CD8-positive, alpha-beta memory T cell (primary cell): ENCODE measurements around the gene PITPNC1. TPM values are rescaled to one million over a fixed set of nuclear protein-coding genes. Genes with fewer than 3 reads are reported as not detected.
"Not testable (repeated sequence)": the region's sequence is repeated elsewhere in the genome, so short reads cannot be mapped to it uniquely, and the experiment has no call there.

Experiments used
- CTCF ChIA-PET: fragments of 350-600 bp; sonication (Branson Sonifier 250); formaldehyde crosslinking; loops from one replicate; lab custom pipeline; 2021; ENCODE audit warnings: antibody characterized with exemption; lab: Charles Lee
- POLR2A ChIA-PET: fragments of 350-600 bp; sonication (Branson Sonifier 250); formaldehyde crosslinking; loops from one replicate; lab custom pipeline; 2021; ENCODE audit warnings: antibody characterized with exemption; lab: Charles Lee
- DNase-seq, 5 donors: peaks; one replicate each; pipeline versions ENCODE4 v3.0.0 to v3.0.0-alpha.2; 2020 to 2022; ENCODE audit warnings: mixed read lengths in 1 of 5
- H3K27ac ChIP-seq: one replicate; pipeline ENCODE4 v1.7.0; 2013; ENCODE audit warnings: low read depth, mild to moderate bottlenecking, low read length, moderate library complexity
- H3K27me3 ChIP-seq: 2 replicates; pipeline ENCODE4 v1.7.0; 2013; ENCODE audit warnings: low read length, mild to moderate bottlenecking; ENCODE audit not compliant: insufficient read depth, poor library complexity, severe bottlenecking
- H3K36me3 ChIP-seq: 2 replicates; pipeline ENCODE4 v1.7.0; 2013; ENCODE audit warnings: mild to moderate bottlenecking, low read length, moderate library complexity; ENCODE audit not compliant: insufficient read depth
- H3K4me1 ChIP-seq: 2 replicates; pipeline ENCODE4 v1.7.0; 2013; ENCODE audit warnings: mild to moderate bottlenecking, low read length, moderate library complexity; ENCODE audit not compliant: insufficient read depth
- H3K4me3 ChIP-seq: 2 replicates; pipeline ENCODE4 v1.7.0; 2013; ENCODE audit warnings: mild to moderate bottlenecking, low read length
- H3K9me3 ChIP-seq: 2 replicates; pipeline ENCODE4 v1.7.0; 2013; ENCODE audit warnings: mild to moderate bottlenecking, low read length
- H3K27ac Mint-ChIP-seq, 8 donors: one replicate each; pipeline ENCODE4 v1.8.0; 2020 to 2021; ENCODE audit warnings: mixed read lengths in 8 of 8, mild to moderate bottlenecking in 6 of 8, inconsistent platforms in 3 of 8, moderate library complexity in 3 of 8
- H3K27me3 Mint-ChIP-seq, 2 donors: one replicate each; pipeline ENCODE4 v1.8.0; 2020 to 2021; ENCODE audit warnings: mixed read lengths in 2 of 2, mild to moderate bottlenecking in 1 of 2, moderate library complexity in 1 of 2
- H3K36me3 Mint-ChIP-seq, 3 donors: one replicate each; pipeline ENCODE4 v1.8.0; 2020 to 2021; ENCODE audit warnings: mixed read lengths in 3 of 3, inconsistent platforms in 1 of 3, mild to moderate bottlenecking in 1 of 3
- H3K4me1 Mint-ChIP-seq, 3 donors: one replicate each; pipeline ENCODE4 v1.8.0; 2020 to 2021; ENCODE audit warnings: mixed read lengths in 3 of 3, inconsistent platforms in 1 of 3, mild to moderate bottlenecking in 1 of 3
- H3K4me3 Mint-ChIP-seq, 7 donors: one replicate each; pipeline ENCODE4 v1.8.0; 2020 to 2021; ENCODE audit warnings: mixed read lengths in 7 of 7, mild to moderate bottlenecking in 6 of 7, moderate library complexity in 4 of 7, inconsistent platforms in 2 of 7
- H3K9me3 Mint-ChIP-seq, 5 donors: one replicate each; pipeline ENCODE4 v1.8.0; 2020 to 2022; ENCODE audit warnings: mixed read lengths in 5 of 5, mild to moderate bottlenecking in 3 of 5, moderate library complexity in 2 of 5, inconsistent platforms in 1 of 5
- polyA plus RNA-seq: library from polyadenylated mRNA; unstranded; fragments of 300-500 nt; fragmentation: Illumina TruSeq; gene quantifications from one replicate; pipeline ENCODE4 v1.2.3, GENCODE V29; 2021
- total RNA-seq, 2 experiments: library from RNA; stranded (reverse); gene quantifications; one replicate each; pipeline ENCODE4 v1.2.3, GENCODE V29; 2021

Gene PITPNC1
- total and polyA plus RNA-seq, 3 experiments from 2014 or later = 43.1 to 163 (median 45.1) TPM

DNA sequence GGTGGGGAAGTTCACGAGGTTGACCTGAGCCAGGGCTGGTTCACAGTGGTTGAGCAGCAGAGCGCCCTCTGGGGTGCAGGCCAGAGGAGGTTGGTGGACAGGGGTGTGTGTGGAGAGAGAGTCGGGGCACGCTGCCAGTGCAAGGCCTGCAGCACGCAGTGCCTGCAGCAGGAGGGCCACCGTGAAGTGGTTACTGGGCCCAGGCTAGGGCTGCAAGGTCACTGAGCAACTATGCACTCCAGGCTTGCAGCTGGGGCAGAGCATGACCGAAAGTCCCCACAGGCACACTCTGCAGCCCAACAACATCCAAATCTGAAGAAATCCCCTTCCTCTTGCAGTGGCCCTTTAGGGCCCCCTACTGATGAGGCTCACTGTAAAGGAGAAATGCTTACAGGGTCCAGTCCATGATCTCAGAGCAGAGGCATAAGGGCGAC lies 251.5 kb downstream of the PITPNC1 start:
- H3K4me1 ChIP-seq = no peaks in the 10 kb centered on the region
- no peak overlapping the region for H3K4me3 ChIP-seq
- no peaks in the 10 kb centered on the region for H3K9me3 ChIP-seq
- no peak overlapping the region for H3K27ac ChIP-seq
- peaks cover 21% of the 10 kb centered on the region for H3K36me3 ChIP-seq
- no peaks in the 10 kb centered on the region for H3K9me3 Mint-ChIP-seq
- H3K36me3 Mint-ChIP-seq = peaks cover 0 to 65% (median 11%) of the 10 kb centered on the region in 3 donors
- no peaks in the 10 kb centered on the region for H3K27me3 Mint-ChIP-seq
- H3K4me3 Mint-ChIP-seq = no peak overlapping the region
- ChIA-PET CTCF (interaction anchor here (0.7 to 1.8 kb wide), 6 partner anchors 10 to 256 kb away, joined by 3 to 5 read pairs (median 3); no protein-coding TSS in a partner anchor), POLR2A (no interaction called here)
- no peaks in the 10 kb centered on the region for H3K27me3 ChIP-seq
- peaks cover 8 to 28% (median 12%) of the 10 kb centered on the region in 3 donors for H3K4me1 Mint-ChIP-seq
- no peak for DNase-seq
- H3K27ac Mint-ChIP-seq = peak overlapping the region in 6 of 8 donors; percentile 40 to 97 (median 62)

DNA sequence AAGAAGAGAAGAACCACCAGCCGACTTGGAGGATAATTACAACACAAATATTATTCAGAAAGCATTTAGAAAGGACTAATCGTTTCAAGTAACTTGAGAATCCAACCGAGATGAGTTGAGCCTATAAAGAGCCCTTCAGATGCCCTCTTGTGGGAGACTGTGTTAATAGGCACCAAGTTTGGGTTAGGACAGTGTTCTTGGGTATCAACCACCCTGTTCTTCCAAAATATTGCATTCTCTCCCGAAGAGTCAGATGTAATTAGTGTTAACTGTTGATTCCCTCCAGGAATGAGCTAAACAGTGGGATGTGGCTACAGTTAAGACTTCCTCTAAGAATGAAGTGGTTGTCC lies 252.9 kb downstream of the PITPNC1 start:
- Histone ChIP-seq H3K36me3 (peaks cover 27% of the 10 kb centered on the region), H3K4me1 (no peaks in the 10 kb centered on the region), H3K27me3 (no peaks in the 10 kb centered on the region), H3K27ac (no peak overlapping the region), H3K9me3 (no peaks in the 10 kb centered on the region), H3K4me3 (no peak overlapping the region)
- Mint-ChIP-seq H3K4me3 (no peak overlapping the region), H3K4me1 (peaks cover 8 to 31% (median 12%) of the 10 kb centered on the region in 3 donors), H3K27me3 (no peaks in the 10 kb centered on the region), H3K36me3 (peaks cover 5 to 69% (median 13%) of the 10 kb centered on the region in 3 donors), H3K27ac (peak overlapping the region in 3 of 8 donors; percentile 16 to 69 (median 57)), H3K9me3 (no peaks in the 10 kb centered on the region)
- ChIA-PET CTCF (interaction anchor here (1.2 to 1.8 kb wide), 4 partner anchors 9 to 256 kb away, joined by 3 to 5 read pairs (median 4); no protein-coding TSS in a partner anchor), POLR2A (no interaction called here)
- DNase-seq = no peak

DNA sequence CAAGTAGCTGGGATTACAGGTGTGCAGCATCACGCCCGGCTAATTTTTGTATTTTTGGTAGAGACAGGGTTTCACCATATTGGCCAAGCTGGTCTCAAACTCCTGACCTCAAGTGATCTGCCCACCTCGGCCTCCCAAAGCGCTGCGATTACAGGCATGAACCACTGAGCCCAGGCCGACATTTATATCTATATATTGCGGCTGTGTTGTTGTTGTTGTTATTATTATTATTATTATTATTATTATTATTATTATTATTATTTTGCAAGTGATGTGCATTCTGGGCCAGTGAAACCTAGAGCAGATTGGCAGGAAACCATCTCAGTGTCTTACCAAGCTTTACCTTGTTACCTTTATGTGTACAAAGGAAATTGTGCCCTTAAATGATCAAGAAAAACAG lies 253.8 kb downstream of the PITPNC1 start:
- H3K9me3 Mint-ChIP-seq, H3K27ac Mint-ChIP-seq, POLR2A ChIA-PET, H3K4me3 ChIP-seq, H3K27ac ChIP-seq, DNase-seq, H3K4me3 Mint-ChIP-seq, H3K27me3 Mint-ChIP-seq, H3K9me3 ChIP-seq, H3K27me3 ChIP-seq, H3K4me1 ChIP-seq: not testable (repeated sequence)
- peaks cover 5 to 67% (median 17%) of the 10 kb centered on the region in 3 donors for H3K36me3 Mint-ChIP-seq
- CTCF ChIA-PET = interaction anchor here (1.2 to 1.6 kb wide), 2 partner anchors 8 to 257 kb away, joined by 4 read pairs; no protein-coding TSS in a partner anchor
- peaks cover 14 to 31% (median 16%) of the 10 kb centered on the region in 3 donors for H3K4me1 Mint-ChIP-seq
- H3K36me3 ChIP-seq = peaks cover 26% of the 10 kb centered on the region

DNA sequence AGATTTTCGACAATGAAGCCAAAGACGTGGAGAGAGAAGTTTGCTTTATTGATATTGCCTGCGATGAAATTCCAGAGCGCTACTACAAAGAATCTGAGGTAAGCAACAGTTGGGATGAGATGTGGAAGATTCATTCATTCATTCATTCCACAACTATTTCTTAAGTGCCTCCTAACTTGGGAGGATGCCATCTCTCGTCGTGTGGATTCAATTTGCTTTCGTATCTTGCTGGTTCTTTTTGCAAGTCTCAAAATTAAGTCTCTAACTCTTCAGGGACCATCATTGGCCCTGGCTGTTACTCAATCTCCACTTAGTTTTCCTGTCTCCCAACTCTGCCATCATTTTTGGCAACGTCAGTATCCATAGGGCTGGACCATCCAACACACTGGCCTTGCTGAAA lies 255.1 kb downstream of the PITPNC1 start:
- POLR2A ChIA-PET = no interaction called here
- no peak for DNase-seq
- H3K27ac ChIP-seq = no peak overlapping the region
- no peaks in the 10 kb centered on the region for H3K27me3 ChIP-seq
- no peak overlapping the region for H3K4me3 ChIP-seq
- Mint-ChIP-seq H3K4me3 (no peak overlapping the region), H3K9me3 (no peaks in the 10 kb centered on the region), H3K27me3 (no peaks in the 10 kb centered on the region), H3K36me3 (peaks cover 5 to 71% (median 19%) of the 10 kb centered on the region in 3 donors), H3K27ac (peak overlapping the region in 1 of 8 donors; percentile 66), H3K4me1 (peaks cover 14 to 33% (median 18%) of the 10 kb centered on the region in 3 donors)
- CTCF ChIA-PET = interaction anchor here (2.2 kb wide), 1 partner anchor 257 kb away, joined by 6 read pairs; no protein-coding TSS in a partner anchor
- H3K36me3 ChIP-seq = peaks cover 26% of the 10 kb centered on the region
- no peaks in the 10 kb centered on the region for H3K4me1 ChIP-seq
- H3K9me3 ChIP-seq = no peaks in the 10 kb centered on the region

DNA sequence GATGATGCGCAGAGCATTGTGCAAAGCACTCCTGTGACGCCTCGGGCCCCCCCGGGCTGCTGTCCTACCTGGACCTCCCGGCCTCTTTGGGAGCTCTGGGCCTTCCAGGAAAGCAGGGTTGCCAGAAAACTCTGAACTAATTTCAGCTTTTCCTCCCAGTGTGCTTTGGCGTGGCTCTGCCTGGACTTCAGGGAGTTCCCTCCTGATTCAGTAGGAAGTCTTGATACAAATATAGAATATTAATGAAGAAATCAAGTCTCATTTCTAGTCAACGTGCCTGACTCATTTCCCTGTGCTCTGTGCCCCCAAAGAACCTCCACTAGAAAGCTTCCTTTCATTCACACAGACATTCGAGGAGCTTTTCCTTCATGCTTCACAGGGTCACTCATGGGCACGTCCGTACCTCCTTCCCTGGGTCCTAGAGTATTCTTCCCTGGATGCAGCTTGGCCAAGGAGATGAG lies 256.7 kb downstream of the PITPNC1 start:
- no peaks in the 10 kb centered on the region for H3K9me3 Mint-ChIP-seq
- H3K4me1 ChIP-seq = no peaks in the 10 kb centered on the region
- no peaks in the 10 kb centered on the region for H3K27me3 ChIP-seq
- CTCF ChIA-PET = interaction anchor here (2.2 kb wide), 1 partner anchor 258 kb away, joined by 6 read pairs; no protein-coding TSS in a partner anchor
- POLR2A ChIA-PET = no interaction called here
- peaks cover 26% of the 10 kb centered on the region for H3K36me3 ChIP-seq
- DNase-seq = no peak
- H3K36me3 Mint-ChIP-seq = peaks cover 5 to 75% (median 16%) of the 10 kb centered on the region in 3 donors
- H3K27me3 Mint-ChIP-seq = no peaks in the 10 kb centered on the region
- H3K27ac ChIP-seq = no peak overlapping the region
- H3K4me1 Mint-ChIP-seq = peaks cover 13 to 20% (median 14%) of the 10 kb centered on the region in 3 donors
- H3K9me3 ChIP-seq = no peaks in the 10 kb centered on the region
- H3K4me3 Mint-ChIP-seq = no peak overlapping the region
- no peak overlapping the region for H3K4me3 ChIP-seq
- peak overlapping the region in 1 of 8 donors; percentile 26 for H3K27ac Mint-ChIP-seq

DNA sequence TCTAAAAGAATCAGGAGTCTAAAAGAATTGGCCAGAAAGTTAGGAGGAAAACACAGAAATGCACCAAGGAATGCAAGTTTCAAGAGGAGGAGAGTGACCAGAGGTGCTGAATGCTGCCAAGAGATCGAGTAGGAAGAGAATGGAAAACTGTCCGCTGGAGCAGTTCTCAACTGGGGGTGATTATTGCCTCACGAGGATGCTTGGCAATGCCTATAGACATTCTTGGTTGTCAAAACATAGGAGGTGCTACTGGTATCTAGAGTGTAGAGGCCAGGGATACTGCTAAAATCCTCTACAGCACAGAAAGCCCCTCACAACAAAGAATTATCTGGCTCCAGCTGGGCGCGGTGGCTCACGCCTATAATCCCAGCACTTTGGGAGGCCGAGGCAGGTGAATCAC lies 258.6 kb downstream of the PITPNC1 start:
- H3K9me3 ChIP-seq = no peaks in the 10 kb centered on the region
- ChIA-PET POLR2A (no interaction called here), CTCF (no interaction called here)
- no peaks in the 10 kb centered on the region for H3K4me1 ChIP-seq
- DNase-seq = no peak
- no peaks in the 10 kb centered on the region for H3K27me3 ChIP-seq
- Mint-ChIP-seq H3K4me3 (no peak overlapping the region), H3K27me3 (no peaks in the 10 kb centered on the region), H3K27ac (peak overlapping the region in 2 of 8 donors; percentile 51 to 77), H3K4me1 (peaks cover 9 to 14% (median 14%) of the 10 kb centered on the region in 3 donors), H3K36me3 (peaks cover 5 to 81% (median 16%) of the 10 kb centered on the region in 3 donors), H3K9me3 (no peaks in the 10 kb centered on the region)
- no peak overlapping the region for H3K4me3 ChIP-seq
- peaks cover 26% of the 10 kb centered on the region for H3K36me3 ChIP-seq
- no peak overlapping the region for H3K27ac ChIP-seq

DNA sequence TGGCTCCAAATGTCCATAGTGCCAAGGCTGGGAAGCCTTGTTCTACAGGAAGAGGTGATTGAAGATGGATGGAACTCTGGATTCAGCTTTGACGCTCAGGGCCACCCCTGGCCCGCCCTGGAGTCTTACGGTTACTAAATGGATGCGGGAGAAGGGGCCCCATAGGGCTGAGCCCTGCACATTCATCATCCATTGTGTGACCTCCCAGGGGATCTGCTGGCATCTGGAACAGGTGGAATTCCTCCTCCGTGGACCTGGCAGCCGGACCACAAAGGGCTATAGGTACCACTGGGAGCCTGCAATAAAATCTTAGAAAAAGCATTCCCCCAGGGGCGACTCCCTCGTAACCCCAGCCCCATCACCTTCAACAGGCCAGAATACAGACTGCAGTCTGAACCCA lies 259.2 kb downstream of the PITPNC1 start:
- DNase-seq = no peak
- no peaks in the 10 kb centered on the region for H3K9me3 ChIP-seq
- ChIA-PET POLR2A (no interaction called here), CTCF (interaction anchor here (0.7 kb wide), 1 partner anchor 69 kb away, joined by 3 read pairs; no protein-coding TSS in a partner anchor)
- H3K27ac Mint-ChIP-seq = peak overlapping the region in 1 of 8 donors; percentile 11
- no peaks in the 10 kb centered on the region for H3K27me3 ChIP-seq
- H3K36me3 Mint-ChIP-seq = peaks cover 5 to 87% (median 16%) of the 10 kb centered on the region in 3 donors
- no peak overlapping the region for H3K4me3 Mint-ChIP-seq
- peaks cover 11 to 14% (median 14%) of the 10 kb centered on the region in 3 donors for H3K4me1 Mint-ChIP-seq
- H3K27me3 Mint-ChIP-seq = no peaks in the 10 kb centered on the region
- H3K9me3 Mint-ChIP-seq = no peaks in the 10 kb centered on the region
- no peak overlapping the region for H3K27ac ChIP-seq
- H3K36me3 ChIP-seq = peaks cover 26% of the 10 kb centered on the region
- H3K4me3 ChIP-seq = no peak overlapping the region
- no peaks in the 10 kb centered on the region for H3K4me1 ChIP-seq

DNA sequence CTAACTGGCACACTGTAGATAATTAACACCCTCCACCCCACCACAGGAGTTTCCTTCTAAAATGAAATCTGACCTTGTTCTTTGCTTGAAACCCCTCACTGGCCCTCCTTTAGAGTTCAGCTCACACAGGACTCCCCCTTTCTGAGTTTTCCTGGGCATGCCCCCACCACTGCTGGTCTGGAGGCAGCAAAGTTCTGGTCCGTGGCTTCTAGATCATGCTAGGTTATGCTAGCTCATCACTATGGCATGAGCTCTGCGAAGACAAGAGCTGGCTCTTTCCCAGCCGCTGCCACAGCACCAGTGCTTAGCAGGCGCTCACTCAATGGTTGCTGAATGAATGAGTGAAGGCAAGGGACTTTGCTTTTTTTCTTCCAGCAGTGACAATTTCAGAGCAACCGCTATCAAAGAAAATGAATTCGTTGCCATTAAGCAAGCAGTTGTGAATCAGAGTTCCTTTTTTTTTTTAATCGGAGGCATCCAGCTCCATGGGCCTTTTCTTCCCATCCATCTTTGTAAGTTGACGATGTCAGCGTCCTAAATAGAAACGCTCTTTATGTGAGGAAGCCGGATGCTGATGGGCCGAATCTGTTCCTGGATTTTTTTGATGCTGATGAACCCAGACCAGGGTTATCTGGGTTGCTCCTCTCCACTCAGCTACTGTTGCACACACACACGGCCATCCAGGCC lies 259.9 kb downstream of the PITPNC1 start:
- no peak for DNase-seq
- H3K4me3 Mint-ChIP-seq = no peak overlapping the region
- Histone ChIP-seq H3K27me3 (no peaks in the 10 kb centered on the region), H3K27ac (no peak overlapping the region), H3K9me3 (no peaks in the 10 kb centered on the region), H3K36me3 (peaks cover 23% of the 10 kb centered on the region), H3K4me1 (no peaks in the 10 kb centered on the region), H3K4me3 (no peak overlapping the region)
- peaks cover 12 to 14% (median 14%) of the 10 kb centered on the region in 3 donors for H3K4me1 Mint-ChIP-seq
- ChIA-PET POLR2A (no interaction called here), CTCF (interaction anchor here (1.5 kb wide), 1 partner anchor 12 kb away, joined by 6 read pairs; no protein-coding TSS in a partner anchor)
- peaks cover 5 to 87% (median 12%) of the 10 kb centered on the region in 3 donors for H3K36me3 Mint-ChIP-seq
- H3K9me3 Mint-ChIP-seq = no peaks in the 10 kb centered on the region
- peak overlapping the region in 2 of 8 donors; percentile 27 to 50 for H3K27ac Mint-ChIP-seq
- H3K27me3 Mint-ChIP-seq = no peaks in the 10 kb centered on the region
